ENCODE measurements around the gene STXBP6. TPM values are rescaled to one million over a fixed set of nuclear protein-coding genes. Genes with fewer than 3 reads are reported as not detected.

The STXBP6 gene
- total and polyA plus RNA-seq, 2 experiments from 2014 or later, result 19.7 to 29.0 TPM

GRCh38 chr14:24971255-24971654 lies 78.7 kb downstream of the STXBP6 start:
- no peaks in the 10 kb centered on the region for H3K36me3 ChIP-seq (ENCODE audit: insufficient read depth)
- H3K27ac ChIP-seq (ENCODE audit: low read depth), result no peak overlapping the region
- H3K9me2 ChIP-seq (ENCODE audit: insufficient read depth), result no peaks in the 10 kb centered on the region
- no peak overlapping the region for H3K4me2 ChIP-seq
- H3K4me3 ChIP-seq, result no peak overlapping the region
- DNase-seq (ENCODE audit: low spot score), result no peak
- Mint-ChIP-seq H3K27me3 (ENCODE audit: insufficient read depth, low read depth, poor library complexity) (peaks cover 3% of the 10 kb centered on the region), H3K36me3 (ENCODE audit: low read depth) (no peaks in the 10 kb centered on the region), H3K4me3 (no peak overlapping the region), H3K4me1 (peaks cover 5% of the 10 kb centered on the region; the same call in 2 of the 3 replicates), H3K9me3 (no peaks in the 10 kb centered on the region), H3K27ac (no peak overlapping the region)
- H2AFZ ChIP-seq, result no peak overlapping the region
- TF ChIP-seq, protein P1, sequence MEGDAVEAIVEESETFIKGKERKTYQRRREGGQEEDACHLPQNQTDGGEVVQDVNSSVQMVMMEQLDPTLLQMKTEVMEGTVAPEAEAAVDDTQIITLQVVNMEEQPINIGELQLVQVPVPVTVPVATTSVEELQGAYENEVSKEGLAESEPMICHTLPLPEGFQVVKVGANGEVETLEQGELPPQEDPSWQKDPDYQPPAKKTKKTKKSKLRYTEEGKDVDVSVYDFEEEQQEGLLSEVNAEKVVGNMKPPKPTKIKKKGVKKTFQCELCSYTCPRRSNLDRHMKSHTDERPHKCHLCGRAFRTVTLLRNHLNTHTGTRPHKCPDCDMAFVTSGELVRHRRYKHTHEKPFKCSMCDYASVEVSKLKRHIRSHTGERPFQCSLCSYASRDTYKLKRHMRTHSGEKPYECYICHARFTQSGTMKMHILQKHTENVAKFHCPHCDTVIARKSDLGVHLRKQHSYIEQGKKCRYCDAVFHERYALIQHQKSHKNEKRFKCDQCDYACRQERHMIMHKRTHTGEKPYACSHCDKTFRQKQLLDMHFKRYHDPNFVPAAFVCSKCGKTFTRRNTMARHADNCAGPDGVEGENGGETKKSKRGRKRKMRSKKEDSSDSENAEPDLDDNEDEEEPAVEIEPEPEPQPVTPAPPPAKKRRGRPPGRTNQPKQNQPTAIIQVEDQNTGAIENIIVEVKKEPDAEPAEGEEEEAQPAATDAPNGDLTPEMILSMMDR (conservative IDR thresholded peaks at IDR 0.05; ENCODE audit: low read depth in 2 of 2), result no peak
- TF ChIP-seq ETS1 (IDR thresholded peaks at IDR 0.05) (no peak), ZNF114 (CRISPR knock-in tag; IDR thresholded peaks at IDR 0.05) (no peak), EZH2phosphoT487 (IDR thresholded peaks at IDR 0.05; ENCODE audit: unreplicated experiment) (no peak), JUNB (IDR thresholded peaks at IDR 0.05; ENCODE audit: unreplicated experiment) (no peak), NANOG (IDR thresholded peaks at IDR 0.05; ENCODE audit: borderline replicate concordance) (no peak), POLR2AphosphoS5 (IDR thresholded peaks at IDR 0.05; ENCODE audit: low read depth) (no peak), REST (IDR thresholded peaks at IDR 0.05; ENCODE audit: unreplicated experiment) (no peak), ZNF331 (CRISPR knock-in tag; IDR thresholded peaks at IDR 0.05; ENCODE audit: low read depth) (no peak), CREB1 (CRISPR knock-in tag; IDR thresholded peaks at IDR 0.05; ENCODE audit: low read depth) (no peak), ZNF462 (CRISPR knock-in tag; IDR thresholded peaks at IDR 0.05) (no peak), EZH2 (IDR thresholded peaks at IDR 0.05; ENCODE audit: low read depth, unreplicated experiment) (no peak), STAT1 (IDR thresholded peaks at IDR 0.05; ENCODE audit: unreplicated experiment) (no peak)
- no peaks in the 10 kb centered on the region for H3K27me3 ChIP-seq (ENCODE audit: insufficient read depth)
- H3F3A ChIP-seq (replicated peaks; ENCODE audit: low read depth), result no peaks in the 10 kb centered on the region
- no peaks in the 10 kb centered on the region for H4K20me1 ChIP-seq (replicated peaks; ENCODE audit: insufficient read depth)
- peaks cover 8% of the 10 kb centered on the region; the same call in 1 of the 2 replicates for H3K4me1 ChIP-seq (ENCODE audit: insufficient read depth)
- H3K79me2 ChIP-seq (replicated peaks; ENCODE audit: insufficient read depth), result no peaks in the 10 kb centered on the region
- no peak for ATAC-seq

Data from GM23338 (cell line).